Right lung (tissue), 5 donors: ENCODE data around the gene SCN9A. TPM values are rescaled to one million over a fixed set of nuclear protein-coding genes. Genes with fewer than 3 reads are reported as not detected.
"Not testable (repeated sequence)": the region's sequence is repeated elsewhere in the genome, so short reads cannot be mapped to it uniquely, and the experiment has no call there.

Experiments
- DNase-seq, 2 donors: peaks; one replicate each; pipeline ENCODE4 v3.0.0-alpha.2; 2013
- polyA plus RNA-seq, 5 donors: library from polyadenylated mRNA; unstranded; fragments of 120-200 nt; gene quantifications; one replicate each; pipeline versions ENCODE4 v1.2.1 to v1.2.3, GENCODE V29; 2013; ENCODE audit warnings: inconsistent platforms in 1 of 5, low replicate concordance in 1 of 5; ENCODE audit not compliant: insufficient read length in 5 of 5, insufficient read depth in 1 of 5

SCN9A gene
- polyA plus RNA-seq, 5 donors: 8.9 to 17.7 (median 15.3) TPM

GRCh38 chr2:166246901-166247300 lies 128.8 kb downstream of the SCN9A start:
- DNase-seq: no peak

DNA sequence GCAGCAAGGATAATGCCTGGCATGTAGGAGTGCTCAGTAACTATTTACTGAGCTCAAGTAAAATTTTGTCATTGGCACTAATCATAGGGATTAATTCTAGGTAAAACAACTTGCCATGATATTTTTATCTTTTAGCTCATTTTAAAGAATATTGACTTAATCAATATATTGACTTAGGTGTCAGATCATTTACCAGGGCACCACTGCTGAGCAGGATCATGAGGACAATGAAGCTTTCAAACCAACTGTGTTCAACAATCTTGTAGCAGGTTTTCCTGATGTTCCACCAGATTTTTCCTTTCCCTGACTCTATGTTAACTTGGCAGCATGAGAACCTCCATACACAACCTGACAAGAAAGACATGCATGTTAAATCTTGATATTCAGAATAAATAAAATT lies 133.4 kb downstream of the SCN9A start:
- no peak for DNase-seq

DNA sequence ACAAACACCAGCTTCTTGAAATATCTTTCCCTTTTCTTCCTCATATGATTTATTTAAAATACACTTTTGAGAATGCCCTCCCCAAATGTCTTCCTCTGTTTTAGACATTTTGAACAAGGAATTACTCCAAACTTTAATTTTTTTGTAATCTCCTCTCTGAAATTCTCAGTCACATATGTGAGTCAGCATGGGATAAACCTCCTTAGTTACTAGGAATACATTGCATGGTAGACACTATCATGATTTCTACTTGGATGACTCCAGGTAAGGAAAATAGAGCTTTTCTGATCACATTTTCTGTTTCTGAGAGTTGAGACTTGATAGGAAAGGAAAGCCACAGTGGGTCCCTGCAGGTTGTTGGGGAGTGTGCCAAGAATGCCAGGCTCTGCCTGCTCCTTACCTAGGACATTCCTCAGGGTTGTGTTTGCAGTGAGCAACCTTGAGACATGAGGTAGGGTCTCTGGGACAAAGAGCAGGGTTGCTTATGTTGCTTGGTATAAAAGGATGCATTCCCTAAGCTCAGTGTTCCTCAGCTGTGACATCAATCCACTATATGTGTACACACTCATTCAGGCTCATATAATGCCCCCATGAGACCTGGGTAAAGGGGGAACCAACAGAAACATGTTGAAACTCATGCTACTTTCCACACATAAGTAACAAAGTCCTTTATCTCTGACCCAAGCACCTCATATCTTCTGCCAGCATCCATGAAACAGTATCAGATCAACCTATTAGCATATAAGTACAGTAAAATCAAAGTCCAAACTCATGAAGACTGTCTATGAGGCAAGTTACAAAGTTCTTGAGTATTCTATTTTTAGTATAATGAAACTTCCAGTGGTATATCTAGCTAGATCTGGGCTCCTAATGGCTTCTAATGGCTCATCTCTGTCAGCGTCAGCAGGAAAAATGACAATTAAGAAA lies 135.1 kb downstream of the SCN9A start:
- no peak for DNase-seq

GRCh38 chr2:166239548-166239947 lies 136.2 kb downstream of the SCN9A start:
- no peak for DNase-seq

GRCh38 chr2:166238176-166238575 lies 137.6 kb downstream of the SCN9A start:
- DNase-seq: no peak

DNA sequence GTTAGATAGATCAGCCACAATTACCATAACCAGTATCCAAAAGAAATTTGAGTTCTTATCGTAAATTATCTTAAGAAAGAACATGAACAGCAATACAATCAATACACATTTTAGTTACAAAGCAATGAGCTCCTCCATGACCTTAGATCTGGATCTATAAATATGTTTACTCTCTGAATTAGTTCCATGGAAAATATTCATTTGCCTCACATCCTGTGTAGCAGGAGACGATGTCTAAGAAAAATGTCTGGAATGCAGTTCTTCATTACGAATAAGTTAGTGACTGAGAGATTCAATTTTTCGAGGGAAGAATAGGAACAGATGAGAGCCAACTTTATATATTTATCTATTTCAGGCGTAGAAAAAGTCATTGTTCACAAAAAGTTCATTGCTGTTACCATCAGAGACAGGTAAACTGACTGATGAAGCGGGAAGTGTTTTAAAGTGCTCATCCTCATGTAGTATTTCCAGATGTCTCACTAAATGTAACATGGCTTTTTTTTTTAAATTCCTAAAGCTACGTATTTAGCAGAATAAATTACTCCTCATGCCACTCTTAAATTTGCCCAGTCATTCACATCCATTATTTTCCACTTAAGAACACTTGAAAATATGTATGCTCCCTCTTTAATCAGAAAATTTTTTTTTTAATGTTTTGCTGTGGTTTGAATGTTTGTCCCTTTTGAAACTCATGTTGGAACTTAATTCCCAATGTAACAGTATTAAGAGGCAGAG lies 141.5 kb downstream of the SCN9A start:
- no peak for DNase-seq

- DNase-seq: no peak
These were observed 142.5 kb downstream of the SCN9A start for GRCh38 chr2:166233244-166233643.

GRCh38 chr2:166230724-166231070 lies 145.0 kb downstream of the SCN9A start:
- DNase-seq: no peak

DNA sequence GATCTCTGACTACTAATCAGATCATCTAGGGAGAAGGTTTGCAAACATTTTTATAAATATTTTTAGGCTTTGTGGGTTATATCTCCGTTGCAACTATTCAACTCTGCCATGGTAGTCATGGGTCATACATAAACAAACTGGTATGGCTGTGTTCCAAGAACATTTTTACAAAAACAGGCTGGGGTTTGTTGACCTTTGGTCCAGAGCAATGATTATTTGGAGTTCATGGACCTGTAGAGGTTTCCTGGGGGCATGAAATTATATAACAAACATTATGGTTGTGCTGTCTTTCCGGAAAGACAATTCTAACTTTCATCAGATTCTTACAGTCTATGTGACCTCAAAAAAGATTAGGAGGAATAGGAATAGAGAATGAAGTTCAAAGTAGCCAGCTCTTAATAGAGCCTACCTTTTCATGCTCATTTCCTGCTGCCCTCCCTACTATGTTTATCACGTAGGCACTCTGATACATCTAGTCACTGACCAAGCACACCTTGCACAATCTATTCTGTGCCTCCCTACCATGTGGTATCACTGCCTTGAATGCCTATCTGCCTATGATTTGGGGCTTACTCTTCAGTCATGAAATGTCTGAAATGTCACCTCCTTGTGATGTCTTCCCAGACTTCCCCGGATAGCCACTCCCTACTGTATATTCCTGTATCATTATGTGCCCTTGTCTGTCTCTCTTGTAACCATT lies 145.6 kb downstream of the SCN9A start:
- peak in 1 of 2 donors; percentile 6 for DNase-seq

DNA sequence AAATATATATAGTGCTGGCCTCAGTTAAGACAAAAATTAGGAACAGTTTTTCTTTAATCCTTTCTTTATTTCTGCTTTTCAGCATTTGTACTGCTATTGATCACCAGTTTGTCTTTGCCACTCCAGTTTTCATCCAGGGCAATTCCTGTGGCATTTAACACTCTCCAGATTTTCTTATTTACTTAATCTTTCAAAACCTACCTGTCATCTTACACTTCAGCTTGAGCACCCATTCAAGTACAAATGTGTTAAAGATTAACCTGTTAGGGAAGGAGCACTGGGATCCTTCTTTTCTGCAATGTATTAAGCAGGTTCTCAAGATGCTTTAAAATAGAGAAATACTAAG lies 146.1 kb downstream of the SCN9A start:
- DNase-seq: peak; percentile 16 to 29

- DNase-seq: no peak
These were observed 151.5 kb downstream of the SCN9A start for GRCh38 chr2:166224197-166224596.

GRCh38 chr2:166223298-166223697 lies 152.4 kb downstream of the SCN9A start:
- DNase-seq: no peak

- no peak for DNase-seq
These were observed 164.7 kb downstream of the SCN9A start for GRCh38 chr2:166211079-166211478.

GRCh38 chr2:166209944-166210343 lies 165.8 kb downstream of the SCN9A start:
- not testable (repeated sequence) for DNase-seq

DNA sequence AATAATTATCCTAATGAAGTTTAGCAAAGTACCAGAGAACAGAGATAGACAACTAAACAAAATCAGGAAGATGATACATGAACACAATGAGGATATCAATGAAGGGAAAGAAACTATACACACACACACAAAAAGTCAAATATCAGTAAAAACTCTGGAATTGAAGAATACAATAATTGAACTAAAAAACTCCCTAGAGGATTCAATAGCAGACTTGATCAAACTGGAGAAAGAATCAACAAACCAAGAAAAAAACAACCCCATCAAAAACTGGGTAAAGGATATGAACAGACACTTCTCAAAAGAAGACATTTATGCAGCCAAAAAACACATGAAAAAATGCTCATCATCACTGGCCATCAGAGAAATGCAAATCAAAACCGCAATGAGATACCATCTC lies 166.4 kb downstream of the SCN9A start:
- not testable (repeated sequence) for DNase-seq

DNA sequence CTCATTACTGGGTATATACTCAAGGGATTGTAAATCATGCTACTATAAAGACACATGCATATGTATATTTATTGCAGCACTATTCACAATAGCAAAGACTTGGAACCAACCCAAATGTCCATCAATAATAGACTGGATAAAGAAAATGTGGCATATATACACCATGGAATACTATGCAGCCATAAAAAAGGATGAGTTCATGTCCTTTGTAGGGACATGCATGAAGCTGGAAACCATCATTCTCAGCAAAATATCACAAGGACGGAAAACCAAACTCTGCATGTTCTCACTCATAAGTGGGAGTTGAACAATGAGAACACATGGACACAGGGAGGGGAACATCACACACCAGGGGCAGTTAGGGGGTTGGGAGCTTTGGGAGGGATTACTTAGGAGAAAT lies 169.6 kb downstream of the SCN9A start:
- not testable (repeated sequence) for DNase-seq

DNA sequence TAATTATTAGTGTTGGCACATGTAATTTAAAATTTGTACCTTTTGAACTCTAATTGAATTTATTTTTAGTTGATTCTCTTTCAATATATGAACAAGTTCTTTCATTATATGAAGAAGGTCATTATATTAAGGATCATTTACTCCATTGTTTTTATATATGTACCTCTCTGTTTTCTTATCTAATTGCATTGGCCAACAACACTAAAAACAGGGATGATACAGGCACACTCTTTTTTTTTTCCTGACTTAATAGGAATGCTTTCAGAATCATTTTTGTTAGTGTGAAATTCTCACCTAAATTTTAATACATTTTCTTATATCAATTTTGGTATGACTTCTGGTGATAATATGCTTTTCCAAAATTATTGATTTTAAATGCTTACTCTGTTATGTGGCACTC lies 173.0 kb downstream of the SCN9A start:
- no peak for DNase-seq

GRCh38 chr2:166197446-166197845 lies 178.3 kb downstream of the SCN9A start:
- no peak for DNase-seq

- DNase-seq: no peak
These were observed 182.3 kb downstream of the SCN9A start for GRCh38 chr2:166193407-166193806.

- DNase-seq: no peak
These were observed 187.7 kb downstream of the SCN9A start for GRCh38 chr2:166188084-166188483.

DNA sequence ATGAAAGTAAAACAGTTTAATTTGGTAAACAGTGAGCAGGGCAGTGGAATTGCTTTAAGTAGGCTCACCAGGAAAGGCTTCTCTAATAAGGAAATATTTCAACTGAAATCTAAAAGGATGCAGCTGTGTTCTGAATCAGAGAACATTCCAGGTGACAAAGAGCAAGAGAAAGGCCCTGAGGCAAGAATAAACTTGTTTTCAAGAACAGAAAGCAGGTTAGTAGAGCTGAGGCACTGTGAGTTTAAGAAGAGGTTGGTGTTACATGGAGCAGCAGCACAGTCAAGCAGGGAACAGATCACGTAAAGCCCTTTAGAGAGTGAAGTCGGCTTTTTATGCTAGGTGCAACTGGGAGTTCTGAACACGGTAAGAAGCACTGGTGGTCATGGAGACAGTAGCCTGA lies 191.0 kb downstream of the SCN9A start:
- no peak for DNase-seq

DNA sequence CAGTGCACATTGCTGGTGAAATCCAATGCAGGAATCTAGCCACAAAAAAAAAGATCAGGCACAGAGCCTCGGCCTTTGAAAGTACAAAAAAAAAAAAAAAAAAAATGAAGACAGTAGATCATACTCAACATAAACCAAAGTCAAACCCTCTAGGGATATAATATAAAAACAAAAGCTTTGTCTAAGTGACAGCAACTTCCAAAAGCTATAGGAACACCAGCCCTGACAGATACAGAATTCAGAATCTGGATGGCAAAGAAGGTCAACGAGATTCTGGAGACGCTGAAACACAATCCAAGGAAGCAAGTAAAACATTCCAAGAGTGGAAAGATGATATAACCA lies 194.0 kb downstream of the SCN9A start:
- DNase-seq: no peak
